Peyer's patch (tissue), 4 donors: ENCODE measurements around the gene CFAP97. TPM values are rescaled to one million over a fixed set of nuclear protein-coding genes. Genes with fewer than 3 reads are reported as not detected.
A peak's percentile ranks its signal among the peaks of the same experiment; 100 is the strongest.

Experiments used
- DNase-seq, 3 donors: peaks; one replicate each; pipeline ENCODE4 v3.0.0-alpha.2; 2017 to 2019
- H3K27ac ChIP-seq, 4 donors: fragments of 200-600 bp; sonication (generic); one replicate each; pipeline ENCODE4 v1.5.1; 2016 to 2019
- H3K27me3 ChIP-seq, 2 donors: fragments of 200-600 bp; sonication (generic); one replicate each; pipeline ENCODE4 v1.5.1; 2019
- H3K36me3 ChIP-seq, 3 donors: fragments of 200-600 bp; sonication (generic); one replicate each; pipeline ENCODE4 v1.5.1; 2016 to 2019
- H3K4me1 ChIP-seq, 4 donors: fragments of 200-600 bp; sonication (generic); one replicate each; pipeline ENCODE4 v1.5.1; 2016 to 2019
- H3K4me3 ChIP-seq, 4 donors: fragments of 200-600 bp; sonication (generic); 1 replicate in 3 of 4; 2 replicates in 1 of 4; pipeline ENCODE4 v1.5.1; 2016 to 2019; ENCODE audit warnings: mild to moderate bottlenecking in 1 of 4
- H3K9me3 ChIP-seq, 4 donors: fragments of 200-600 bp; sonication (generic); one replicate each; pipeline ENCODE4 v1.5.1; 2016 to 2019; ENCODE audit warnings: mild to moderate bottlenecking in 1 of 4
- CTCF ChIP-seq, 6 experiments: fragments of 450-650 bp in 4 of 6; fragments of 200-600 bp in 2 of 6; sonication (generic) in 1 of 6; IDR thresholded peaks; one replicate each; pipeline ENCODE4 v1.5.1; 2017 to 2019; ENCODE audit warnings: antibody characterized with exemption in 6 of 6, mild to moderate bottlenecking in 3 of 6, moderate library complexity in 1 of 6
- POLR2A ChIP-seq, 2 donors: fragments of 450-650 bp; IDR thresholded peaks; one replicate each; pipeline ENCODE4 v1.5.1; 2017; ENCODE audit warnings: antibody characterized with exemption in 2 of 2, mild to moderate bottlenecking in 2 of 2, moderate library complexity in 2 of 2
- total RNA-seq, 4 donors: library from RNA; depleted of rRNA; stranded (reverse); fragments of >200 nt; gene quantifications; one replicate each; pipeline ENCODE4 v1.1.0, GENCODE V29; 2016

CFAP97 gene
- 10 to 100 TPM; 10.9 to 32.2 (median 12.7) TPM for total RNA-seq

- TF ChIP-seq POLR2A (IDR thresholded peaks at IDR 0.05) (peak in 1 of 2 donors; percentile 53), CTCF (IDR thresholded peaks at IDR 0.05) (peak in 1 of 6 experiments; percentile 11)
- Histone ChIP-seq H3K4me1 (peaks cover 0 to 25% (median 5%) of the 10 kb centered on the region in 4 donors), H3K27ac (peak within 1 kb of the TSS; percentile 89 to 97 (median 94)), H3K27me3 (no peaks in the 10 kb centered on the region), H3K36me3 (no peaks in the 10 kb centered on the region), H3K9me3 (no peaks in the 10 kb centered on the region), H3K4me3 (peak within 1 kb of the TSS; percentile 65 to 93 (median 79))
- DNase-seq, result peak; percentile 83 to 95 (median 92)
These were observed at the start of gene CFAP97 for GRCh38 chr4:185203486-185204237. Gene CFAP97 (minus strand): TSS chr4:185204000. CDS start chr4:185191196, 12,804 bp downstream.

GRCh38 chr4:185249105-185249504, 45.3 kb upstream of the CFAP97 start:
- no peak overlapping the region for H3K27ac ChIP-seq
- no peak for DNase-seq
- no peaks in the 10 kb centered on the region for H3K9me3 ChIP-seq
- H3K36me3 ChIP-seq, result no peaks in the 10 kb centered on the region
- H3K4me1 ChIP-seq, result no peaks in the 10 kb centered on the region
- no peak overlapping the region for H3K4me3 ChIP-seq
- H3K27me3 ChIP-seq, result no peaks in the 10 kb centered on the region
- no peak for TF ChIP-seq POLR2A (IDR thresholded peaks at IDR 0.05)
- no peak for TF ChIP-seq CTCF (IDR thresholded peaks at IDR 0.05)

GRCh38 chr4:185248393-185249039, 44.7 kb upstream of the CFAP97 start:
- H3K9me3 ChIP-seq, result no peaks in the 10 kb centered on the region
- H3K27ac ChIP-seq, result no peak overlapping the region
- no peak overlapping the region for H3K4me3 ChIP-seq
- no peaks in the 10 kb centered on the region for H3K36me3 ChIP-seq
- TF ChIP-seq POLR2A (IDR thresholded peaks at IDR 0.05) (no peak), CTCF (IDR thresholded peaks at IDR 0.05) (no peak)
- no peak for DNase-seq
- H3K27me3 ChIP-seq, result no peaks in the 10 kb centered on the region
- no peaks in the 10 kb centered on the region for H3K4me1 ChIP-seq

GRCh38 chr4:185247151-185247550, 43.4 kb upstream of the CFAP97 start:
- Histone ChIP-seq H3K4me3 (no peak overlapping the region), H3K36me3 (no peaks in the 10 kb centered on the region), H3K27me3 (no peaks in the 10 kb centered on the region), H3K4me1 (no peaks in the 10 kb centered on the region), H3K9me3 (no peaks in the 10 kb centered on the region), H3K27ac (no peak overlapping the region)
- no peak for DNase-seq
- TF ChIP-seq POLR2A (IDR thresholded peaks at IDR 0.05), result no peak
- TF ChIP-seq CTCF (IDR thresholded peaks at IDR 0.05), result no peak

- Histone ChIP-seq H3K4me1 (no peaks in the 10 kb centered on the region), H3K27ac (no peak overlapping the region), H3K9me3 (no peaks in the 10 kb centered on the region), H3K4me3 (no peak overlapping the region), H3K27me3 (no peaks in the 10 kb centered on the region), H3K36me3 (no peaks in the 10 kb centered on the region)
- TF ChIP-seq POLR2A (IDR thresholded peaks at IDR 0.05), result no peak
- TF ChIP-seq CTCF (IDR thresholded peaks at IDR 0.05), result no peak
- DNase-seq, result no peak
These were observed 42.7 kb upstream of the CFAP97 start for GRCh38 chr4:185246453-185246852.
